ELF-1 (cell line): ENCODE data around the gene LTO1.

Experiments used
- DNase-seq: peaks from one replicate; pipeline ENCODE4 v3.0.0-alpha.2; 2016; ENCODE audit warnings: low read depth, low spot score

LTO1 gene

GRCh38 chr11:69657911-69658625, 17.1 kb downstream of the LTO1 start:
- DNase-seq = peak; percentile 96

- no peak for DNase-seq
Measured at GRCh38 chr11:69657456-69657910, 17.7 kb downstream of the LTO1 start.

DNA sequence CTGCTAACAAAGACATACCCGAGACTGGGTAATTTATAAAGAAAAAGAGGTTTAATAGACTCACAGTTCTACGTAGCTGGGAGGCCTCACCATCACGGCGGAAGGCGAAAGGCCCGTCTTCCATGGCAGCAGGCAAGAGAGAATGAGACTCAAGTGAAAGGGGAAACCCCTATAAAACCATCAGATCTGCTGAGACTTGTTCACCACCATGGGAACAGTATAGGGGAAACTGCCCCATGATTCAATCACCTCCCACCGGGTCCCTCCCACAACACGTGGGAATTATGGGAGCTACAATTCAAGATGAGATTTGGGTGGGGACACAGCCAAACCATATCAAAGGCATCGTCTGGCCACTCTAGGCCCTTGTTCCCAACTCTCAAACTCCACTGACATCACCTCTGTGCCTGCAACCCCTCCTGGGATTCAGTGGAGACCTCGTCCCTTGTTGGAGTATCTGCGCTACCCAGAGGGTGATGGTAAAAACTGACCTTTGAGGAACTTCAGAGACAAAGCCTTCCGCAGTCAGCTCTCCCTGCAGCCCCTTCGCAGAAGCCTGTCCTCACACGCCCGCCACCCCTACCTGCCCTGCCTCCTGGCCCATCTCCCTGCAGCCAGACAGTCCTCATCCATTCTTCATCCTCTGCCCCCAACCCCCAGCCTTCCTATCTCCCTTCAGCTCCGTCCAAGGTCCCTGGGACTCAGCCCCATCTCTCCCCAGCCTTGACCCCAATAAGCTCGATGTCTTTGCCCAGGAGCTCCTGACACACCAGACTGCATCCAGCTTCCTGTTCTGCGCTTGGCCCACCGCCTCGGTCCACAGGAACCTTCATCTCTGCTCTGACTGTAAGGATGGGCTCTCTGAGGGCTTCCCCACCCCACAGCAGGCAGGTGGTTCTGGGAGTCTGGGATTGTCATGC, 18.4 kb downstream of the LTO1 start:
- no peak for DNase-seq

GRCh38 chr11:69655479-69656428, 19.4 kb downstream of the LTO1 start:
- peak; percentile 38 for DNase-seq

DNA sequence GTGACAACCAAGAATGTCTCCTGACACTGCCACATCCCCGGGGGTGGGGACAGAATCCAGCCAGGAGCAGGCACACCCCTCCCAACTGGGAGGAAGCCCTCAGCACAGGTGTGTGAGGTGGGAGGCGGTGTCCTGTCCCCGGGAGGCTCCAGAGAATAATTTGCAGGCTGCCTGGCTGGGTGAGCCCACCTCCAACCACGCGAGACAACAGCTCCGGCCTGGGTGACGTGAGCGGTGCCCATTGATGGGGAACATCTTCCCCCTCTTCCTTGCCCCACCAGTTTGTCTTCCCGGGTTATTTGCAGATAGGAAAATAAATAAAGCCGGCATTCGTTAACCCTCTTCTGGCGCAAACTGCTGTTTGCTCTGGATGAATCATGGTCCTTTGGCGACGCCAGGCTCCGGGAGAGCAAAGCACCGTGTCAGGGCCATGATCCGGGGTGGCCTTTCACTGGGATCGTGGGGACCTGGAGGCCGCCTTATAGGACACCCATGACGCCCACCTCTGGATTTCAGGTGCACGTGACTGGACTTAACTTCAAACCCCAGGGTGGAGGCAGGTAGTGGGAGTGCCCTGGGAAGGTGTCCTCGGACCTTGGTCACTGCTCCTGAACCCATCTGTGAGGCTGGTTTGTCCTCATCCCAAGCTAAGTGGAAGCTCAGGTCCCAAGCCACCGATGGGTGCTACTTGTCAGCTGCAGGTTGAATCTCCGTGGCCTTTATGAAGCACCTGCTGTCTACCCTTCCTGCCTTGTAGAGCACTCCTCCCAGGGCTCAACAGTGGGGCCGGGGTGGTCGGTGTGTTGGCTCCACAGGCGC, 20.3 kb downstream of the LTO1 start:
- DNase-seq = peak; percentile 27

- no peak for DNase-seq
Measured at GRCh38 chr11:69654001-69654659, 21.0 kb downstream of the LTO1 start.

GRCh38 chr11:69653406-69653960, 21.7 kb downstream of the LTO1 start:
- DNase-seq = no peak

DNA sequence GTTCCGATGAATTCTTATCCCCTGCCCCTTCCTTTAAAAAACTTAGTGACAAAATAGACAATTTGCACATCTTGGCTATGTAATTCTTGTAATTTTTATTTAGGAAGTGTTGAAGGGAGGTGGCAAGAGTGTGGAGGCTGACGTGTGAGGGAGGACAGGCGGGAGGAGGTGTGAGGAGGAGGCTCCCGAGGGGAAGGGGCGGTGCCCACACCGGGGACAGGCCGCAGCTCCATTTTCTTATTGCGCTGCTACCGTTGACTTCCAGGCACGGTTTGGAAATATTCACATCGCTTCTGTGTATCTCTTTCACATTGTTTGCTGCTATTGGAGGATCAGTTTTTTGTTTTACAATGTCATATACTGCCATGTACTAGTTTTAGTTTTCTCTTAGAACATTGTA, 22.2 kb downstream of the LTO1 start:
- no peak for DNase-seq

DNA sequence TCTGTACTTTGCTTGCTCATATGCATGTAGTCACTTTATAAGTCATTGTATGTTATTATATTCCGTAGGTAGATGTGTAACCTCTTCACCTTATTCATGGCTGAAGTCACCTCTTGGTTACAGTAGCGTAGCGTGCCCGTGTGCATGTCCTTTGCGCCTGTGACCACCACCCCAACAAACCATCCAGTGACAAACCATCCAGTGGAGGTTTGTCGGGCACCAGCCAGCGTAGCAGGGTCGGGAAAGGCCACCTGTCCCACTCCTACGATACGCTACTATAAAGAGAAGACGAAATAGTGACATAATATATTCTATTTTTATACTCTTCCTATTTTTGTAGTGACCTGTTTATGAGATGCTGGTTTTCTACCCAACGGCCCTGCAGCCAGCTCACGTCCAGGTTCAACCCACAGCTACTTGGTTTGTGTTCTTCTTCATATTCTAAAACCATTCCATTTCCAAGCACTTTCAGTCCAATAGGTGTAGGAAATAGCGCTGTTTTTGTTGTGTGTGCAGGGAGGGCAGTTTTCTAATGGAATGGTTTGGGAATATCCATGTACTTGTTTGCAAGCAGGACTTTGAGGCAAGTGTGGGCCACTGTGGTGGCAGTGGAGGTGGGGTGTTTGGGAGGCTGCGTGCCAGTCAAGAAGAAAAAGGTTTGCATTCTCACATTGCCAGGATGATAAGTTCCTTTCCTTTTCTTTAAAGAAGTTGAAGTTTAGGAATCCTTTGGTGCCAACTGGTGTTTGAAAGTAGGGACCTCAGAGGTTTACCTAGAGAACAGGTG, 23.1 kb downstream of the LTO1 start:
- DNase-seq = no peak

- no peak for DNase-seq
Measured at GRCh38 chr11:69650832-69651344, 24.3 kb downstream of the LTO1 start.

DNA sequence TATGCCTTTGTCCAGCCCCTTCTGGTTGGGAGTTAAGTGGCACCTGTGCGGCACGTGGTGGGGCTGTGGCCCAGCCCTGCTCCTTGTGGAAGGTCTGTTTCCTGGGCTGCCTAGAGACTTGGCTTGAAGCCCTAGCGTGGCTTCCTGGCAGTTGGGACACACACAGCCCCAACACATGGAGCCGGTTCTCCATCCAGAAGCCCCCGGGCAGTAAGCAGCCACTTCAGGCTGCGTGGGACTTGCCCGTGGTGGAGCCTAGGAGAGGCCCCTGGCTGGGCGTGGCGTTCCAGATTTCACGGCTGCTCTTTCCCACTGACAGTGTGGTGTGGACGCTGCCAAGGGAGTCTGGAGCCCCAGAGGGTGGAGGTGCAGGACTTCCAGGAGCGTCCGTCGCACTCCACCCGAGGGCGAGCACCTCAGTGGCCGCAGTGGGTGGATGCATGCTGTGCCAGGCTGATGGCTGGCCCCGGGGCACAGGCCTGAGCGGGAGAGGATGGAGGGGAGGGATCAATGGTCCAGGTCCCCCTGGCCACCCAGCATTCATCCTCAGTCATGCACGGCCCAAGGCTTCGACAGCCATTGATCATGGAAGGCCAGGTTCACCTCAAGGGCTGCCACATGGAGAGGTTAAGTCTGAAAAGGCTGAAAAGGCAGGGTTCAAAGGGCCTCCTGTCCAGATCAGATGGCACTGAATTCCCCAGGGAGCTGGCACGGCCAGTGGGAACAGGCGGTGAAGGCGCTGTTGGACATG, 24.9 kb downstream of the LTO1 start:
- no peak for DNase-seq

DNA sequence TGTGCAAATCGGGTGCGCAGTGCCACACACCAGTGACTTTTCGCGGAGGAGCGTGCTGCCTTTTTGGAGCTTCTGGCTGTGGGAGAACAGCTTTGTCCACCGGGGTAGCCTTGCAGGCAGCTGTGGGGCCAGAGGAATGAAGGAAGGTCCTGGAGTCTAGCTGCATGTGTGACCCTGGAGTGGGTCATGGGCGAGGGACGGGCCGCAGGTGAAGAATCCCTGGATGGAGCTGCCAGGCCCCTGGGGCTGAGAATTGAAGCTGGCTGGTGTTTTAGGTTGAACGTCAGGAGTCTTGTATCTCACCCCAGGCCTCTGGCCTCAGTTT, 25.6 kb downstream of the LTO1 start:
- no peak for DNase-seq

DNA sequence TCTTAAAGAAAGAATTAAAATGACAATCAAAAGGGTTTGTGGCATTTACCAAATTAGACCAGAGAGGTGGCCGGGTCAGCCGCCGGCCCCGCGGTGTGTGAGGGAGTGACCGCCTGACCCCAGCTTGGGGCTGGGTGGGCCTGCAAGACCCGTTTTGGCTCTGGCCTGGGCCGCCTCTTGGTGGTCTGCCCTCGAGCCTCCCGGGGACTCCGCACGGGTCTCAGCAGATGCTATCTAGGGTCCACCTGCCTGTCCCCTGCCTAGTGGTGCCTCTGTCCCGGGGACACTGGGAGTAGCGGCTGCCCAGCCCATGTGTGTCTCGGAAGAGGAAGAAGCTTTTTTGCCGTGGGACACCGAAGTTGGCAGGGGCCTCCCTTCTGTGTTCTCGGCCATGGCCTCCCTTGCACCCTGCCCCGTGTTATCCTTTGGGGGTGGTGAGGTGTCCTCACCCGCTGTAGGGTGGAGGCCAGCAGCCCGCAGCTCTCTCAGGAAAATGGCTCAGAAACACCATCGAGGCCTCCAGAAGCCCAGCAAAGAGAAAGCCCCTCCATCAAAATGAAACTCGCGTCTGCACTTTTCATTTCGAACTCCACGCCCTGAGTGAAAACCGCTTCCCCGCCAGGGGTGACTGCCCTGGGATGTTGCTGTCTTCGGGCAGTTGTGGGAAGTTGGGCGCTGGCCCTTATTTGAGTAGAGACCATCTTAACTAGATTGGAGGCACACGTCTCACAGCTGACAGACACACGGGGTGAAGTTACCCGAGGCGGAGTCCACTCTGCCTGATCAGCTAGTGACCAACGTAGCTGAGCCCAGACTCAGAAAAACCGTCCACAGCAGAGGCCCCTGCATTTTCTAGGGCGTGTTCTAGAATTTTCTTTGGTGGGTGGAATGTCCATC, 26.2 kb downstream of the LTO1 start:
- no peak for DNase-seq

- DNase-seq = peak; percentile 16
Measured at GRCh38 chr11:69647761-69648497, 27.2 kb downstream of the LTO1 start.

GRCh38 chr11:69647390-69647748, 27.8 kb downstream of the LTO1 start:
- DNase-seq = peak; percentile 22

GRCh38 chr11:69646493-69647389, 28.4 kb downstream of the LTO1 start:
- peak; percentile 28 for DNase-seq
